OCI-LY7 (cell line): Measurements from ENCODE around the gene PDCD1LG2.

Experiments
- EZH2phosphoT487 ChIP-seq: fragments of 200-600 bp; sonication (generic); IDR thresholded peaks from 2 replicates; pipeline ENCODE4 v1.6.1; 2018; ENCODE audit warnings: low read depth, borderline replicate concordance, mild to moderate bottlenecking, mixed run types, antibody characterized with exemption, low read length, moderate library complexity, mixed read lengths
- TF ChIP-seq, protein P1 (sequence below): fragments of 200-600 bp; sonication (generic); conservative IDR thresholded peaks from 2 replicates; pipeline ENCODE4 v1.5.1; 2014; ENCODE audit warnings: mild to moderate bottlenecking, antibody characterized with exemption, low read length, moderate library complexity, mixed read lengths

- TF ChIP-seq, protein P1, sequence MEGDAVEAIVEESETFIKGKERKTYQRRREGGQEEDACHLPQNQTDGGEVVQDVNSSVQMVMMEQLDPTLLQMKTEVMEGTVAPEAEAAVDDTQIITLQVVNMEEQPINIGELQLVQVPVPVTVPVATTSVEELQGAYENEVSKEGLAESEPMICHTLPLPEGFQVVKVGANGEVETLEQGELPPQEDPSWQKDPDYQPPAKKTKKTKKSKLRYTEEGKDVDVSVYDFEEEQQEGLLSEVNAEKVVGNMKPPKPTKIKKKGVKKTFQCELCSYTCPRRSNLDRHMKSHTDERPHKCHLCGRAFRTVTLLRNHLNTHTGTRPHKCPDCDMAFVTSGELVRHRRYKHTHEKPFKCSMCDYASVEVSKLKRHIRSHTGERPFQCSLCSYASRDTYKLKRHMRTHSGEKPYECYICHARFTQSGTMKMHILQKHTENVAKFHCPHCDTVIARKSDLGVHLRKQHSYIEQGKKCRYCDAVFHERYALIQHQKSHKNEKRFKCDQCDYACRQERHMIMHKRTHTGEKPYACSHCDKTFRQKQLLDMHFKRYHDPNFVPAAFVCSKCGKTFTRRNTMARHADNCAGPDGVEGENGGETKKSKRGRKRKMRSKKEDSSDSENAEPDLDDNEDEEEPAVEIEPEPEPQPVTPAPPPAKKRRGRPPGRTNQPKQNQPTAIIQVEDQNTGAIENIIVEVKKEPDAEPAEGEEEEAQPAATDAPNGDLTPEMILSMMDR, result no peak
- no peak for TF ChIP-seq EZH2phosphoT487
These were observed 22.5 kb downstream of the PDCD1LG2 start for GRCh38 chr9:5532790-5533189.
